Measurements from ENCODE around the gene CASS4. TPM values are rescaled to one million over a fixed set of nuclear protein-coding genes. Genes with fewer than 3 reads are reported as not detected.

The CASS4 gene
- total RNA-seq, 1 experiment from 2014 or later, result 0.28 TPM

DNA sequence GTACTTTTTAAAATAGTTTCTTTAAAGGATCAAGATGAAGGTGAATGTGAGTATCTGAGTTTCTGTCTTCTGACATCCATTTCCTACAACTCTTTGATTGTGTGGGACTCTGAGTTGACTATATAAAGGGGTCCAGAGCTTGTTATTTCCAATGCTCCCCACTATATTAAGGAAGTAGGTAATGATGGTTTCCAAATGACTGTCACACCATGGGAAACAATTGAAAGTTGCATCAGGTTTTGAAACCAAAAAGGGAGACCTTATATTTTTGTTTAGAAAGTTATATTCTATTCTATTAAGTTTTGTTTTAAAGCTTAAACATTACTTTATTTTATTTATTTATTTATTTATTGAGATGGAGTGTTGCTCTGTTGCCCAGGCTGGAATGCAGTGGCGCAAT is 11.2 kb downstream of the CASS4 start:
- no peak for DNase-seq (ENCODE audit: low spot score)
- no peak for TF ChIP-seq EZH2 (IDR thresholded peaks at IDR 0.05; ENCODE audit: borderline replicate concordance, low read depth, low read length, poor library complexity, severe bottlenecking)
- TF ChIP-seq, protein P1, sequence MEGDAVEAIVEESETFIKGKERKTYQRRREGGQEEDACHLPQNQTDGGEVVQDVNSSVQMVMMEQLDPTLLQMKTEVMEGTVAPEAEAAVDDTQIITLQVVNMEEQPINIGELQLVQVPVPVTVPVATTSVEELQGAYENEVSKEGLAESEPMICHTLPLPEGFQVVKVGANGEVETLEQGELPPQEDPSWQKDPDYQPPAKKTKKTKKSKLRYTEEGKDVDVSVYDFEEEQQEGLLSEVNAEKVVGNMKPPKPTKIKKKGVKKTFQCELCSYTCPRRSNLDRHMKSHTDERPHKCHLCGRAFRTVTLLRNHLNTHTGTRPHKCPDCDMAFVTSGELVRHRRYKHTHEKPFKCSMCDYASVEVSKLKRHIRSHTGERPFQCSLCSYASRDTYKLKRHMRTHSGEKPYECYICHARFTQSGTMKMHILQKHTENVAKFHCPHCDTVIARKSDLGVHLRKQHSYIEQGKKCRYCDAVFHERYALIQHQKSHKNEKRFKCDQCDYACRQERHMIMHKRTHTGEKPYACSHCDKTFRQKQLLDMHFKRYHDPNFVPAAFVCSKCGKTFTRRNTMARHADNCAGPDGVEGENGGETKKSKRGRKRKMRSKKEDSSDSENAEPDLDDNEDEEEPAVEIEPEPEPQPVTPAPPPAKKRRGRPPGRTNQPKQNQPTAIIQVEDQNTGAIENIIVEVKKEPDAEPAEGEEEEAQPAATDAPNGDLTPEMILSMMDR (conservative IDR thresholded peaks at IDR 0.05; ENCODE audit: low read depth, low read length), result no peak
- Histone ChIP-seq H3K27ac (ENCODE audit: low read depth, low read length, poor library complexity, severe bottlenecking) (no peak overlapping the region), H3K4me1 (ENCODE audit: insufficient read depth, low read length, poor library complexity, severe bottlenecking) (peaks cover 8% of the 10 kb centered on the region), H3K36me3 (ENCODE audit: insufficient read depth, low read length, poor library complexity, severe bottlenecking) (no peaks in the 10 kb centered on the region), H3K27me3 (replicated peaks; ENCODE audit: insufficient read depth, low read depth, low read length, poor library complexity) (no peaks in the 10 kb centered on the region), H3K9me3 (ENCODE audit: low read depth, low read length, poor library complexity, severe bottlenecking) (no peaks in the 10 kb centered on the region), H3K4me3 (ENCODE audit: low read depth, low read length, poor library complexity, severe bottlenecking) (no peak overlapping the region)
- intact Hi-C loops (cut with micrococcal nuclease; ENCODE audit: unreplicated experiment), result no loop called here
- BruUV-seq (replicated peaks), result no TSS peak
- CTCF ChIA-PET, result no interaction called here
- POLR2A ChIA-PET (ENCODE audit: low non-redundant PET), result no interaction called here

GRCh38 chr20:56423886-56424285 is 11.8 kb downstream of the CASS4 start:
- no peak for DNase-seq (ENCODE audit: low spot score)
- Histone ChIP-seq H3K27me3 (replicated peaks; ENCODE audit: insufficient read depth, low read depth, low read length, poor library complexity) (no peaks in the 10 kb centered on the region), H3K4me1 (ENCODE audit: insufficient read depth, low read length, poor library complexity, severe bottlenecking) (peaks cover 8% of the 10 kb centered on the region), H3K4me3 (ENCODE audit: low read depth, low read length, poor library complexity, severe bottlenecking) (no peak overlapping the region), H3K36me3 (ENCODE audit: insufficient read depth, low read length, poor library complexity, severe bottlenecking) (no peaks in the 10 kb centered on the region), H3K27ac (ENCODE audit: low read depth, low read length, poor library complexity, severe bottlenecking) (no peak overlapping the region), H3K9me3 (ENCODE audit: low read depth, low read length, poor library complexity, severe bottlenecking) (no peaks in the 10 kb centered on the region)
- TF ChIP-seq EZH2 (IDR thresholded peaks at IDR 0.05; ENCODE audit: borderline replicate concordance, low read depth, low read length, poor library complexity, severe bottlenecking), result no peak
- TF ChIP-seq, protein P1 (conservative IDR thresholded peaks at IDR 0.05; ENCODE audit: low read depth, low read length), result no peak
- ChIA-PET CTCF (no interaction called here), POLR2A (ENCODE audit: low non-redundant PET) (no interaction called here)
- intact Hi-C loops (cut with micrococcal nuclease; ENCODE audit: unreplicated experiment), result no loop called here
- no TSS peak for BruUV-seq (replicated peaks)

DNA sequence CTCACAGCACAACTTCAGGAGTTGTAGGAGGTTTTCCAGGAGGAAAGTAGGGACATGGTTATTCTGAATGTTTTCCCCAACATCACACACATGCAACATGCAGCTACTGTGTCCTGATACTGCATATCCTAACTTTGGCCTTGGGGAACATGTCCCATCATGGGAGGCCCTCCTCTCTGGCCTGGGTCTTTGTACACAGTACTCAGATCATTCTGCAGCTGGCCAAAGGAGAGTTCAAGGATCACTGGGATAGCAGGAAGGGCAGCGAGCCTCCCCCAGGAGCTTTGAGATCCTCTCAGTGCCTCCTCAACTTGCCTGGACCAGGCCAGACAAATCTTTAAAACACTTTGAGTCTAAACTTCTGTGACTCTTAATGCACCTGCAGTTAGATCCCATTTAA is 12.9 kb downstream of the CASS4 start:
- no TSS peak for BruUV-seq (replicated peaks)
- no peaks in the 10 kb centered on the region for H3K9me3 ChIP-seq (ENCODE audit: low read depth, low read length, poor library complexity, severe bottlenecking)
- H3K4me3 ChIP-seq (ENCODE audit: low read depth, low read length, poor library complexity, severe bottlenecking), result no peak overlapping the region
- no peaks in the 10 kb centered on the region for H3K36me3 ChIP-seq (ENCODE audit: insufficient read depth, low read length, poor library complexity, severe bottlenecking)
- TF ChIP-seq, protein P1 (conservative IDR thresholded peaks at IDR 0.05; ENCODE audit: low read depth, low read length), result no peak
- TF ChIP-seq EZH2 (IDR thresholded peaks at IDR 0.05; ENCODE audit: borderline replicate concordance, low read depth, low read length, poor library complexity, severe bottlenecking), result no peak
- DNase-seq (ENCODE audit: low spot score), result no peak
- intact Hi-C loops (cut with micrococcal nuclease; ENCODE audit: unreplicated experiment), result no loop called here
- no peak overlapping the region for H3K27ac ChIP-seq (ENCODE audit: low read depth, low read length, poor library complexity, severe bottlenecking)
- ChIA-PET POLR2A (ENCODE audit: low non-redundant PET) (no interaction called here), CTCF (no interaction called here)
- no peaks in the 10 kb centered on the region for H3K27me3 ChIP-seq (replicated peaks; ENCODE audit: insufficient read depth, low read depth, low read length, poor library complexity)
- peaks cover 8% of the 10 kb centered on the region for H3K4me1 ChIP-seq (ENCODE audit: insufficient read depth, low read length, poor library complexity, severe bottlenecking)
